HEK293 (cell line): ENCODE results near the gene AGBL3.

Experiments used
- CTCF ChIA-PET: fragments of 350-600 bp; formaldehyde crosslinking; extraction: SDS; loops from one replicate; lab custom pipeline; 2021; ENCODE audit warnings: antibody characterized with exemption; lab: Yijun Ruan, JAX
- POLR2A ChIA-PET: fragments of 300-600 bp; formaldehyde crosslinking; extraction: SDS; loops from one replicate; lab custom pipeline; 2020; ENCODE audit warnings: antibody characterized with exemption, inconsistent platforms; lab: Yijun Ruan, JAX
- H3K27ac ChIP-seq: fragments of 200-500 bp; sonication (Bioruptor generic); 2 replicates; pipeline ENCODE4 v1.5.1; 2014; ENCODE audit warnings: low read depth, low read length, control low read depth, inconsistent platforms; ENCODE audit errors: extremely low read depth
- H3K36me3 ChIP-seq, 2 experiments: fragments of 200-500 bp in 1 of 2; sonication (Bioruptor generic) in 1 of 2; 1 replicate in 1 of 2; 2 replicates in 1 of 2; pipeline ENCODE4 v1.5.1; 2014 to 2017; ENCODE audit warnings: inconsistent platforms in 2 of 2, low read length in 2 of 2; ENCODE audit not compliant: control insufficient read depth in 2 of 2, insufficient read depth in 1 of 2
- H3K4me1 ChIP-seq: fragments of 200-500 bp; sonication (Bioruptor generic); 2 replicates; pipeline ENCODE4 v1.5.1; 2014; ENCODE audit warnings: mild to moderate bottlenecking, low read length, inconsistent platforms; ENCODE audit not compliant: control insufficient read depth, insufficient read depth
- H3K4me3 ChIP-seq: 2 replicates; pipeline ENCODE4 v1.5.1; 2011; ENCODE audit warnings: low read depth, mild to moderate bottlenecking, control low read depth, low read length, moderate library complexity
- H3K9me3 ChIP-seq: fragments of 200-500 bp; sonication (Bioruptor generic); 2 replicates; pipeline ENCODE4 v1.5.1; 2014; ENCODE audit warnings: low read depth, low read length, inconsistent platforms; ENCODE audit not compliant: control insufficient read depth, insufficient read depth
- BCL11A ChIP-seq: fragments of 450-650 bp; formaldehyde crosslinking; IDR thresholded peaks from 2 replicates; pipeline ENCODE4 v1.5.1; 2016; ENCODE audit warnings: low read depth, missing biosample characterization, missing genetic modification characterization
- GFI1B ChIP-seq: fragments of 450-650 bp; formaldehyde crosslinking; IDR thresholded peaks from 2 replicates; pipeline ENCODE4 v1.5.1; 2016; ENCODE audit warnings: missing biosample characterization, missing genetic modification characterization
- TRIM28 ChIP-seq: IDR thresholded peaks from 2 replicates; pipeline ENCODE4 v1.6.1; 2011; ENCODE audit warnings: low read length, control low read depth, borderline replicate concordance
- ZBTB17 ChIP-seq: fragments of 450-650 bp; formaldehyde crosslinking; IDR thresholded peaks from 2 replicates; pipeline ENCODE4 v1.5.1; 2016; ENCODE audit warnings: missing biosample characterization, missing genetic modification characterization
- ZBTB20 ChIP-seq: fragments of 450-650 bp; formaldehyde crosslinking; IDR thresholded peaks from 2 replicates; pipeline ENCODE4 v1.5.1; 2016; ENCODE audit warnings: missing biosample characterization, missing genetic modification characterization
- ZNF10 ChIP-seq: fragments of 450-650 bp; formaldehyde crosslinking; IDR thresholded peaks from 2 replicates; pipeline ENCODE4 v1.5.1; 2017; ENCODE audit warnings: missing biosample characterization, missing genetic modification characterization
- ZNF133 ChIP-seq: fragments of 450-650 bp; formaldehyde crosslinking; IDR thresholded peaks from 2 replicates; pipeline ENCODE4 v1.5.1; 2016; ENCODE audit warnings: missing biosample characterization, missing genetic modification characterization
- ZNF140 ChIP-seq: fragments of 450-650 bp; formaldehyde crosslinking; IDR thresholded peaks from 2 replicates; pipeline ENCODE4 v1.5.1; 2016; ENCODE audit warnings: missing biosample characterization, missing genetic modification characterization
- ZNF24 ChIP-seq: fragments of 450-650 bp; formaldehyde crosslinking; IDR thresholded peaks from 2 replicates; pipeline ENCODE4 v1.5.1; 2016; ENCODE audit warnings: missing biosample characterization, missing genetic modification characterization
- ZNF248 ChIP-seq: fragments of 450-650 bp; formaldehyde crosslinking; IDR thresholded peaks from 2 replicates; pipeline ENCODE4 v1.5.1; 2017; ENCODE audit warnings: missing biosample characterization, missing genetic modification characterization
- ZNF311 ChIP-seq: fragments of 450-650 bp; formaldehyde crosslinking; IDR thresholded peaks from 2 replicates; pipeline ENCODE4 v1.5.1; 2017; ENCODE audit warnings: missing biosample characterization, missing genetic modification characterization, borderline replicate concordance
- ZNF548 ChIP-seq: fragments of 450-650 bp; formaldehyde crosslinking; IDR thresholded peaks from 2 replicates; pipeline ENCODE4 v1.5.1; 2016; ENCODE audit warnings: missing biosample characterization, missing genetic modification characterization
- ZNF654 ChIP-seq: fragments of 450-650 bp; formaldehyde crosslinking; IDR thresholded peaks from 2 replicates; pipeline ENCODE4 v1.5.1; 2016; ENCODE audit warnings: low read depth, missing biosample characterization, missing genetic modification characterization
- ZNF658 ChIP-seq: fragments of 450-650 bp; formaldehyde crosslinking; IDR thresholded peaks from 2 replicates; pipeline ENCODE4; 2016; ENCODE audit warnings: missing biosample characterization, missing genetic modification characterization
- ZNF704 ChIP-seq: fragments of 450-650 bp; formaldehyde crosslinking; IDR thresholded peaks from 2 replicates; pipeline ENCODE4 v1.5.1; 2016; ENCODE audit warnings: missing biosample characterization, missing genetic modification characterization
- ZNF747 ChIP-seq: fragments of 450-650 bp; formaldehyde crosslinking; IDR thresholded peaks from 2 replicates; pipeline ENCODE4 v1.5.1; 2016; ENCODE audit warnings: missing biosample characterization, missing genetic modification characterization
- ZNF768 ChIP-seq: fragments of 450-650 bp; formaldehyde crosslinking; IDR thresholded peaks from 2 replicates; pipeline ENCODE4 v1.5.1; 2018; ENCODE audit warnings: missing biosample characterization, mild to moderate bottlenecking, missing genetic modification characterization
- ZNF837 ChIP-seq: fragments of 450-650 bp; formaldehyde crosslinking; IDR thresholded peaks from 2 replicates; pipeline ENCODE4 v1.5.1; 2016; ENCODE audit warnings: missing biosample characterization, missing genetic modification characterization
- ZSCAN18 ChIP-seq: fragments of 450-650 bp; formaldehyde crosslinking; IDR thresholded peaks from 2 replicates; pipeline ENCODE4 v1.5.1; 2016; ENCODE audit warnings: missing biosample characterization, missing genetic modification characterization
- ZSCAN5A ChIP-seq: fragments of 450-650 bp; formaldehyde crosslinking; IDR thresholded peaks from 2 replicates; pipeline ENCODE4 v1.5.1; 2016; ENCODE audit warnings: missing biosample characterization, missing genetic modification characterization
- TF ChIP-seq, protein P1 (sequence below): fragments of 450-650 bp; formaldehyde crosslinking; optimal IDR thresholded peaks from 2 replicates; pipeline ENCODE3; 2016; ENCODE audit warnings: missing biosample characterization, mild to moderate bottlenecking, missing genetic modification characterization
- TF ChIP-seq, protein P2 (sequence below): fragments of 450-650 bp; formaldehyde crosslinking; IDR thresholded peaks from 2 replicates; pipeline ENCODE4 v1.5.1; 2016; ENCODE audit warnings: missing biosample characterization, missing genetic modification characterization
- TF ChIP-seq, protein P3 (sequence below): fragments of 450-650 bp; formaldehyde crosslinking; IDR thresholded peaks from 2 replicates; pipeline ENCODE4 v1.5.1; 2017; ENCODE audit warnings: missing biosample characterization, missing genetic modification characterization

Gene AGBL3

DNA sequence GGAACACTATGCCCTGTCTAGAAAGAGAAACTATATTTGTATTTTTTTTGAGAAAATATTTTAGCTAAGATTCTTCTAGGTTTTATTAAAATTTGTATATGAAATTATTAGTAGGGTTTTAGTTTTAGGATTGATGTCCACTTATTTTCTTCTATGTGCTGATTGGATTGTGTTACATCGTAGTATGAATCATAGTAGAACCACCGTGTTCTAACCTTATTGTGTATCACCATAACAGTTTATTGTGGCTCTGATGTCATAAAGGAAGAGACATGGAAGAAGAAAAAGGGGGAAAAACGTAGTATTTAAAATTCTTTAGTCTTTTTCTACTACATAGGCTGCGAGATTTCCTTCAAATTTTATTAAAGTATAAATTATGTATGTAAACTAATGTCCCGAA, 1.9 kb downstream of the AGBL3 start (continued):
- TF ChIP-seq, protein P1, sequence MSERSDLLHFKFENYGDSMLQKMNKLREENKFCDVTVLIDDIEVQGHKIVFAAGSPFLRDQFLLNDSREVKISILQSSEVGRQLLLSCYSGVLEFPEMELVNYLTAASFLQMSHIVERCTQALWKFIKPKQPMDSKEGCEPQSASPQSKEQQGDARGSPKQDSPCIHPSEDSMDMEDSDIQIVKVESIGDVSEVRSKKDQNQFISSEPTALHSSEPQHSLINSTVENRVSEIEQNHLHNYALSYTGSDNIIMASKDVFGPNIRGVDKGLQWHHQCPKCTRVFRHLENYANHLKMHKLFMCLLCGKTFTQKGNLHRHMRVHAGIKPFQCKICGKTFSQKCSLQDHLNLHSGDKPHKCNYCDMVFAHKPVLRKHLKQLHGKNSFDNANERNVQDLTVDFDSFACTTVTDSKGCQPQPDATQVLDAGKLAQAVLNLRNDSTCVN (tag by site-specific recombination) = no peak
- no peak for TF ChIP-seq ZNF10 (tag by site-specific recombination)

DNA sequence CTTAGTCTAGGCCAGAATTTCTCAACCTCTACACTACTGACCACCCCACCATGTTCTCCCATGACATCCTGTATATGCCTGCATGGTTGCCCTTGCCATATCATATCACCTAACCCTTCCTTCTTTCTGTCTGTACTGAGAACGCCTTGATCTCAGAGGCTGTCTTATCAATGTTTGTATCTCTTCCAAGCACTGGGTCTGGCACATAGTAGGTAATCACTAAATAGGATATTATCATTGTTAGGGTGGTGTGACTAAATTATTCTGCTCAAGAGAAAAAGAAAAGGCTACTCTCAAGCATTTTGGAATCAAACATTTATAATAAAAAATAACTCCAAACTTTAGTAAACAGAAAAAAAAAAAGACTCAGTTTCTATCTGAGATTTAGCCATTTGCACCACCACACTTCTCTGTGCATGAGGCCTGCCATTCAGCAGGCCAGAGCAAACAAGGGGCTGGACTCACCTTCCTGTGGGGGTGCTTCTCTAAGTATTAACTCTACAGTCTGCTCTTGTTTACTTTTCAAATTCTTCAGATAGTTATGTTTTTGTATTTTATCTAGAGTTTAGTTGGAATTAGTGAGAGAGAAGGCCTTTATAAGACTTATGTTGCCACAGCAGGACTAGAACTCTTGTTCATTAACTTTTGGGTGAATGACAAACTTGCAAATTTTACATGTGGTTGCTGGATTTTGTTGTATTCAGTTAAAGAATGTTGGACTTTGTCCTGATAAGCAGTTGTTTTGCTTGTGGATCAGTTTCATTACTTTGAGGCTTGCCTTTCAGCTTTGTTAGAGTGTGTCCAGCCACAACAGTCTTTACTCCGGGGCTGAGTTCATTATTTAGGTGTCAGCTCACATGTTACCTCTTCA, 5.4 kb downstream of the AGBL3 start:
- ChIA-PET POLR2A (no interaction called here), CTCF (interaction anchor here (0.7 to 1.0 kb wide), 2 partner anchors 93 to 357 kb away, joined by 3 read pairs; no protein-coding TSS in a partner anchor)
- H3K36me3 ChIP-seq = peaks cover 0 to 62% of the 10 kb centered on the region in 2 experiments; a peak in 2 of 3 replicates
- no peaks in the 10 kb centered on the region for H3K4me1 ChIP-seq
- no peaks in the 10 kb centered on the region for H3K9me3 ChIP-seq
- H3K27ac ChIP-seq = no peak overlapping the region
- no peak overlapping the region for H3K4me3 ChIP-seq
- TF ChIP-seq ZNF311 (tag by site-specific recombination) = no peak
- TF ChIP-seq ZNF248 (tag by site-specific recombination) = no peak
- TF ChIP-seq ZSCAN18 (tag by site-specific recombination) = no peak
- no peak for TF ChIP-seq ZNF654 (tag by site-specific recombination)
- no peak for TF ChIP-seq ZNF548 (tag by site-specific recombination)
- no peak for TF ChIP-seq ZNF133 (tag by site-specific recombination)
- no peak for TF ChIP-seq BCL11A (tag by site-specific recombination)
- TF ChIP-seq ZBTB20 (tag by site-specific recombination) = no peak
- TF ChIP-seq ZNF837 = no peak
- TF ChIP-seq ZNF658 = no peak
- TF ChIP-seq ZNF140 (tag by site-specific recombination) = no peak
- TF ChIP-seq, protein P2, sequence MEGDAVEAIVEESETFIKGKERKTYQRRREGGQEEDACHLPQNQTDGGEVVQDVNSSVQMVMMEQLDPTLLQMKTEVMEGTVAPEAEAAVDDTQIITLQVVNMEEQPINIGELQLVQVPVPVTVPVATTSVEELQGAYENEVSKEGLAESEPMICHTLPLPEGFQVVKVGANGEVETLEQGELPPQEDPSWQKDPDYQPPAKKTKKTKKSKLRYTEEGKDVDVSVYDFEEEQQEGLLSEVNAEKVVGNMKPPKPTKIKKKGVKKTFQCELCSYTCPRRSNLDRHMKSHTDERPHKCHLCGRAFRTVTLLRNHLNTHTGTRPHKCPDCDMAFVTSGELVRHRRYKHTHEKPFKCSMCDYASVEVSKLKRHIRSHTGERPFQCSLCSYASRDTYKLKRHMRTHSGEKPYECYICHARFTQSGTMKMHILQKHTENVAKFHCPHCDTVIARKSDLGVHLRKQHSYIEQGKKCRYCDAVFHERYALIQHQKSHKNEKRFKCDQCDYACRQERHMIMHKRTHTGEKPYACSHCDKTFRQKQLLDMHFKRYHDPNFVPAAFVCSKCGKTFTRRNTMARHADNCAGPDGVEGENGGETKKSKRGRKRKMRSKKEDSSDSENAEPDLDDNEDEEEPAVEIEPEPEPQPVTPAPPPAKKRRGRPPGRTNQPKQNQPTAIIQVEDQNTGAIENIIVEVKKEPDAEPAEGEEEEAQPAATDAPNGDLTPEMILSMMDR (tag by site-specific recombination) = no peak
- TF ChIP-seq ZNF747 (tag by site-specific recombination) = no peak
- no peak for TF ChIP-seq ZNF24 (tag by site-specific recombination)
- TF ChIP-seq ZNF768 (tag by site-specific recombination) = no peak

- Histone ChIP-seq H3K4me3 (no peak overlapping the region), H3K4me1 (no peaks in the 10 kb centered on the region), H3K9me3 (no peaks in the 10 kb centered on the region), H3K27ac (no peak overlapping the region), H3K36me3 (peaks cover 0 to 72% of the 10 kb centered on the region in 2 experiments; a peak in 2 of 3 replicates)
- ChIA-PET POLR2A (no interaction called here), CTCF (interaction anchor here (1.0 to 1.2 kb wide), 2 partner anchors 9 to 358 kb away, joined by 3 to 4 read pairs; no protein-coding TSS in a partner anchor)
- TF ChIP-seq TRIM28 = no peak
- no peak for TF ChIP-seq ZSCAN5A
- no peak for TF ChIP-seq ZBTB17 (tag by site-specific recombination)
- no peak for TF ChIP-seq ZNF704 (tag by site-specific recombination)
- TF ChIP-seq, protein P3, sequence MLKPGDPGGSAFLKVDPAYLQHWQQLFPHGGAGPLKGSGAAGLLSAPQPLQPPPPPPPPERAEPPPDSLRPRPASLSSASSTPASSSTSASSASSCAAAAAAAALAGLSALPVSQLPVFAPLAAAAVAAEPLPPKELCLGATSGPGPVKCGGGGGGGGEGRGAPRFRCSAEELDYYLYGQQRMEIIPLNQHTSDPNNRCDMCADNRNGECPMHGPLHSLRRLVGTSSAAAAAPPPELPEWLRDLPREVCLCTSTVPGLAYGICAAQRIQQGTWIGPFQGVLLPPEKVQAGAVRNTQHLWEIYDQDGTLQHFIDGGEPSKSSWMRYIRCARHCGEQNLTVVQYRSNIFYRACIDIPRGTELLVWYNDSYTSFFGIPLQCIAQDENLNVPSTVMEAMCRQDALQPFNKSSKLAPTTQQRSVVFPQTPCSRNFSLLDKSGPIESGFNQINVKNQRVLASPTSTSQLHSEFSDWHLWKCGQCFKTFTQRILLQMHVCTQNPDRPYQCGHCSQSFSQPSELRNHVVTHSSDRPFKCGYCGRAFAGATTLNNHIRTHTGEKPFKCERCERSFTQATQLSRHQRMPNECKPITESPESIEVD (tag by site-specific recombination) = no peak
- no peak for TF ChIP-seq GFI1B (tag by site-specific recombination)
These were observed 6.4 kb downstream of the AGBL3 start for GRCh38 chr7:134992626-134993179.
